ENCODE results near the gene RASSF3. TPM values are rescaled to one million over a fixed set of nuclear protein-coding genes. Genes with fewer than 3 reads are reported as not detected.

RASSF3 gene
- polyA plus RNA-seq, 1 donor from 2014 or later = 0.06 TPM

- TF ChIP-seq TAF1 (IDR thresholded peaks at IDR 0.05; ENCODE audit: low read depth) = no peak
These were observed 10.1 kb upstream of the RASSF3 start (continued) for GRCh38 chr12:64600164-64600561.

- H3K79me2 ChIP-seq (replicated peaks; ENCODE audit: insufficient read depth, low read length) = no peaks in the 10 kb centered on the region
These were observed 7.0 kb upstream of the RASSF3 start for GRCh38 chr12:64603183-64603841.

More at GRCh38 chr12:64603183-64603841, 7.0 kb upstream of the RASSF3 start:
- no peaks in the 10 kb centered on the region for H4K20me1 ChIP-seq (ENCODE audit: insufficient read depth)
- H3K4me2 ChIP-seq (ENCODE audit: low read length) = no peak overlapping the region
- H3F3A ChIP-seq (ENCODE audit: insufficient read depth, low read length, poor library complexity, severe bottlenecking) = no peaks in the 10 kb centered on the region
- TF ChIP-seq REST (IDR thresholded peaks at IDR 0.05; ENCODE audit: borderline replicate concordance) (no peak), EP300 (conservative IDR thresholded peaks at IDR 0.05; ENCODE audit: poor library complexity, severe bottlenecking) (no peak), CTCF (IDR thresholded peaks at IDR 0.05; ENCODE audit: poor library complexity, severe bottlenecking) (no peak), MXI1 (conservative IDR thresholded peaks at IDR 0.05; ENCODE audit: poor library complexity, severe bottlenecking) (no peak), SMC3 (conservative IDR thresholded peaks at IDR 0.05; ENCODE audit: poor library complexity) (no peak), TAF1 (IDR thresholded peaks at IDR 0.05; ENCODE audit: low read depth) (no peak), POLR2AphosphoS5 (IDR thresholded peaks at IDR 0.05) (no peak), RAD21 (conservative IDR thresholded peaks at IDR 0.05) (no peak), EZH2 (IDR thresholded peaks at IDR 0.05; ENCODE audit: borderline replicate concordance, insufficient read depth, low read length, poor library complexity, severe bottlenecking) (no peak)
- no peaks in the 10 kb centered on the region for H3K9me2 ChIP-seq (ENCODE audit: insufficient read depth, low read length)
- H2AFZ ChIP-seq (ENCODE audit: low read depth, low read length) = no peak overlapping the region
- no peak overlapping the region for H3K27ac ChIP-seq (ENCODE audit: low read length)
- H3K9me3 ChIP-seq (ENCODE audit: low read length) = no peaks in the 10 kb centered on the region
- H3K4me3 ChIP-seq (ENCODE audit: low read length) = no peak overlapping the region
- no peaks in the 10 kb centered on the region for H3K27me3 ChIP-seq (ENCODE audit: insufficient read depth, low read depth, low read length)
- no peaks in the 10 kb centered on the region for H3K36me3 ChIP-seq (ENCODE audit: insufficient read depth, low read length)
- H3K9ac ChIP-seq (ENCODE audit: low read length) = no peak overlapping the region

All from neural cell (in vitro differentiated cells).